COLO668 (cell line): ENCODE results near the gene MINDY4.

Experiments
- DNase-seq: peaks from one replicate; lab custom pipeline; 2025; ENCODE audit not compliant: unreplicated experiment; lab: John Stamatoyannopoulos, UW

The MINDY4 gene

GRCh38 chr7:30913821-30914515, 142.8 kb downstream of the MINDY4 start:
- DNase-seq, result no peak

GRCh38 chr7:30914596-30914995, 143.4 kb downstream of the MINDY4 start:
- DNase-seq, result no peak

- no peak for DNase-seq
These were observed 143.9 kb downstream of the MINDY4 start for GRCh38 chr7:30915005-30915601.

GRCh38 chr7:30915751-30916150, 144.5 kb downstream of the MINDY4 start:
- DNase-seq, result no peak

GRCh38 chr7:30916255-30916654, 145.0 kb downstream of the MINDY4 start:
- no peak for DNase-seq

- no peak for DNase-seq
These were observed 145.6 kb downstream of the MINDY4 start for GRCh38 chr7:30916767-30917166.

- DNase-seq, result no peak
These were observed 146.1 kb downstream of the MINDY4 start for GRCh38 chr7:30917216-30917893.

GRCh38 chr7:30918676-30919075, 147.5 kb downstream of the MINDY4 start:
- no peak for DNase-seq

- no peak for DNase-seq
These were observed 148.9 kb downstream of the MINDY4 start for GRCh38 chr7:30920021-30920583.

GRCh38 chr7:30920584-30921539, 149.6 kb downstream of the MINDY4 start:
- no peak for DNase-seq

GRCh38 chr7:30921540-30922401, 150.6 kb downstream of the MINDY4 start:
- no peak for DNase-seq

- no peak for DNase-seq
These were observed 151.4 kb downstream of the MINDY4 start for GRCh38 chr7:30922596-30922995.

GRCh38 chr7:30923009-30923773, 152.0 kb downstream of the MINDY4 start:
- DNase-seq, result no peak

GRCh38 chr7:30923774-30924413, 152.7 kb downstream of the MINDY4 start:
- DNase-seq, result no peak

GRCh38 chr7:30924624-30925023, 153.4 kb downstream of the MINDY4 start:
- DNase-seq, result no peak

- no peak for DNase-seq
These were observed 153.9 kb downstream of the MINDY4 start for GRCh38 chr7:30925117-30925516.

- no peak for DNase-seq
These were observed 154.7 kb downstream of the MINDY4 start for GRCh38 chr7:30925913-30926312.

GRCh38 chr7:30926313-30926712, 155.1 kb downstream of the MINDY4 start:
- no peak for DNase-seq

- DNase-seq, result no peak
These were observed 155.8 kb downstream of the MINDY4 start for GRCh38 chr7:30927040-30927439.
